ENCODE data around the gene SFRP5.

Gene SFRP5

GRCh38 chr10:97801422-97801821 lies 29.6 kb upstream of the SFRP5 start:
- Mint-ChIP-seq H3K36me3 (ENCODE audit: low read depth) (no peaks in the 10 kb centered on the region), H3K9me3 (peaks cover 10% of the 10 kb centered on the region), H3K27ac (no peak overlapping the region), H3K4me3 (no peak overlapping the region), H3K4me1 (peaks cover 16% of the 10 kb centered on the region), H3K27me3 (ENCODE audit: low read depth) (peaks cover 9% of the 10 kb centered on the region)
- no peak for TF ChIP-seq CTCF (IDR thresholded peaks at IDR 0.05; ENCODE audit: unreplicated experiment in 3 of 3)

- Mint-ChIP-seq H3K9me3 (peaks cover 10% of the 10 kb centered on the region), H3K27me3 (ENCODE audit: low read depth) (peaks cover 12% of the 10 kb centered on the region), H3K27ac (no peak overlapping the region), H3K4me3 (no peak overlapping the region), H3K36me3 (ENCODE audit: low read depth) (no peaks in the 10 kb centered on the region), H3K4me1 (peaks cover 9% of the 10 kb centered on the region)
- no peak for TF ChIP-seq CTCF (IDR thresholded peaks at IDR 0.05; ENCODE audit: unreplicated experiment in 3 of 3)
Observed at GRCh38 chr10:97800474-97800873, 28.7 kb upstream of the SFRP5 start.

GRCh38 chr10:97798958-97799610 lies 27.3 kb upstream of the SFRP5 start:
- H3K9me3 Mint-ChIP-seq = peaks cover 10% of the 10 kb centered on the region
- H3K4me1 Mint-ChIP-seq = no peaks in the 10 kb centered on the region
- TF ChIP-seq CTCF (IDR thresholded peaks at IDR 0.05; ENCODE audit: unreplicated experiment in 3 of 3) = no peak
- H3K27me3 Mint-ChIP-seq (ENCODE audit: low read depth) = peaks cover 20% of the 10 kb centered on the region
- no peaks in the 10 kb centered on the region for H3K36me3 Mint-ChIP-seq (ENCODE audit: low read depth)
- H3K27ac Mint-ChIP-seq = no peak overlapping the region
- H3K4me3 Mint-ChIP-seq = no peak overlapping the region

- no peak for TF ChIP-seq CTCF (IDR thresholded peaks at IDR 0.05; ENCODE audit: unreplicated experiment in 3 of 3)
- Mint-ChIP-seq H3K27ac (no peak overlapping the region), H3K9me3 (peaks cover 10% of the 10 kb centered on the region), H3K27me3 (ENCODE audit: low read depth) (peaks cover 28% of the 10 kb centered on the region), H3K36me3 (ENCODE audit: low read depth) (no peaks in the 10 kb centered on the region), H3K4me3 (no peak overlapping the region), H3K4me1 (no peaks in the 10 kb centered on the region)
Observed at GRCh38 chr10:97796651-97797050, 24.9 kb upstream of the SFRP5 start.

GRCh38 chr10:97795886-97796285 lies 24.1 kb upstream of the SFRP5 start:
- no peak overlapping the region for H3K27ac Mint-ChIP-seq
- peaks cover 35% of the 10 kb centered on the region for H3K27me3 Mint-ChIP-seq (ENCODE audit: low read depth)
- peaks cover 10% of the 10 kb centered on the region for H3K9me3 Mint-ChIP-seq
- no peaks in the 10 kb centered on the region for H3K4me1 Mint-ChIP-seq
- no peaks in the 10 kb centered on the region for H3K36me3 Mint-ChIP-seq (ENCODE audit: low read depth)
- no peak for TF ChIP-seq CTCF (IDR thresholded peaks at IDR 0.05; ENCODE audit: unreplicated experiment in 3 of 3)
- no peak overlapping the region for H3K4me3 Mint-ChIP-seq

Measured in nephron (organoid).